ENCODE results near the gene KRT6A.

KRT6A gene

GRCh38 chr12:52524898-52525591 lies 32.0 kb upstream of the KRT6A start:
- DNase-seq = no peak
- ATAC-seq = no peak

DNA sequence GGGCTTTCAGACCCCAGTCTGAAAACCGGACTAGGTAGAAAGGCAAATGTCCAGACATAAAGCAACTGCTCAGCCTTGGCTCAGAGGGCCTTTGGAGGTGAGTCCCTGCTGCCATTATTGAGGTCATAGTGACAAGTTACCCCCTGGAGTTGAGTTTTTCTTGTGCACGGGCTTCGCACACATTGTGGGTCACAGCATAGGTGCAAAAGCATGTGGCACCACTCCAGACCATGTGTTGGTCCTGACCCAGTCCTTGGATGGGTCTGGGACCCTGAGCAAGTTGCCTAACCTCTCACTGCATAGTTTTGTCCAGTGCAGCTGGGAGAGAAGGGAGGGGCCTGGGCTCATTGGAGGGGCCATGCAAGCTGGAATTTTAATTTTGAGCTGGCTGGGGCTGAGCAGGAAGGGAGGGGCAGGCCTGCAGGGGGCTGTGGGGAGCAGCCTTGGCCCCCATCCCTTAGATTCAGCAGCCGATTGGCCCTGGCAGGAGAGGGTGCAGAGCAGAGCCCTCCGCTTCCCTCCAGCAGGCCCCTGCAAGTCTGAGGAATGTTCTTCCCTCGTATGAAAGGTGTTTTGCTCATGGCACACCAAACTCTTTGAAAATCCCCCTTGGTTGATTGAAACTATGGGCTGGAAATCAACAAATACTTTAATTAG lies 31.3 kb upstream of the KRT6A start:
- ATAC-seq (no peak), DNase-seq (no peak)

- DNase-seq (no peak), ATAC-seq (no peak)
These were observed 30.8 kb upstream of the KRT6A start for GRCh38 chr12:52523824-52524223.

- ATAC-seq = no peak
- no peak for DNase-seq
These were observed 29.4 kb upstream of the KRT6A start for GRCh38 chr12:52522346-52523011.

- no peak for DNase-seq
- ATAC-seq = no peak
These were observed 28.7 kb upstream of the KRT6A start for GRCh38 chr12:52521568-52522266.

- no peak for ATAC-seq
- no peak for DNase-seq
These were observed 28.1 kb upstream of the KRT6A start for GRCh38 chr12:52521175-52521567.

DNA sequence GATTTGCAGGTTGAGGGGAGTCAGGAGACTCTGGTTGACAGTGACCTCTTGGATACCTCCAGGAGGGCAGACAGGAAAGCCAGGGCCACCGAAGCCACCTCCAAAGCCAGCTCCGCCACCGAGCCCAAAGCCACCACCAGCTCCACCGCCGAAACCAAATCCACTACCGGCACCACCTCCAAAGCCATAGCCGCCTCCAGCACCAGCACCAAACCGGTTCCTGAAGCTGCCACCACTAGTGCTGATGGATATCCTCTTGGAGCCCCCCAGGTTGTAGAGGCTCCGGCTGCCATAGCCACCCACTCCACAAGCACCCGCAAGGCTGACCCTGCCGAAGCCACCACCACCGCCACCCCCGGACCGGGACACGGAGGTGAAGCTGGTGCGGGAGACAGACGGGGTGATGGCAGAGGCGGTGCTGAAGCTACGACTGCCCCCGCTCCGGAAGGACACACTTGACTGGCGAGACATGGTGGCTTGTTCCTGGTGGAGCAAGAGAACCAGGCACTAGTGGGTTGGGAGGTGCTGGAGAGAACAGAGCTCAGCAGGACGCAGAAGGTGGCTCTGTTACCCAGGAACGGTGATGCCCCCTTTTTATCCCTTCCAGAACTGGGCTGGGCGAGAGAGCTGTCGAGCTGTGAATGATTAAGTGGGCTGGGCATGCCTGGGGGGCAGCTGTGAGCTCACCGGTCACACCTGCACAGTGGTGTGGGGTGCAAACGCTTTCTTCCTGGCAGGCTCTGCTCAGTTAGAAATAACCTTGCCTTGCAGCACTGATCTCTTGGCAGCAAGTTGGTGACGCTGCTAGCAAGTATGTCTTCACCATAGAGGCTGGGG lies 27.0 kb upstream of the KRT6A start, which contains the start of gene KRT5:
KRT5 (minus strand) TSS at position 569 of the 837 bp plus-strand sequence; CDS start at position 471, 98 bp downstream.
- DNase-seq = no peak

GRCh38 chr12:52519387-52519703 lies 26.3 kb upstream of the KRT6A start:
- no peak for DNase-seq
- no peak for ATAC-seq

More for the DNA sequence above, 27.0 kb upstream of the KRT6A start, which contains the start of gene KRT5:
- ATAC-seq = no peak

GRCh38 chr12:52518574-52519386 lies 25.7 kb upstream of the KRT6A start:
- DNase-seq = no peak
- no peak for ATAC-seq

- ATAC-seq (no peak), DNase-seq (no peak)
These were observed 24.8 kb upstream of the KRT6A start for GRCh38 chr12:52517888-52518287.

DNA sequence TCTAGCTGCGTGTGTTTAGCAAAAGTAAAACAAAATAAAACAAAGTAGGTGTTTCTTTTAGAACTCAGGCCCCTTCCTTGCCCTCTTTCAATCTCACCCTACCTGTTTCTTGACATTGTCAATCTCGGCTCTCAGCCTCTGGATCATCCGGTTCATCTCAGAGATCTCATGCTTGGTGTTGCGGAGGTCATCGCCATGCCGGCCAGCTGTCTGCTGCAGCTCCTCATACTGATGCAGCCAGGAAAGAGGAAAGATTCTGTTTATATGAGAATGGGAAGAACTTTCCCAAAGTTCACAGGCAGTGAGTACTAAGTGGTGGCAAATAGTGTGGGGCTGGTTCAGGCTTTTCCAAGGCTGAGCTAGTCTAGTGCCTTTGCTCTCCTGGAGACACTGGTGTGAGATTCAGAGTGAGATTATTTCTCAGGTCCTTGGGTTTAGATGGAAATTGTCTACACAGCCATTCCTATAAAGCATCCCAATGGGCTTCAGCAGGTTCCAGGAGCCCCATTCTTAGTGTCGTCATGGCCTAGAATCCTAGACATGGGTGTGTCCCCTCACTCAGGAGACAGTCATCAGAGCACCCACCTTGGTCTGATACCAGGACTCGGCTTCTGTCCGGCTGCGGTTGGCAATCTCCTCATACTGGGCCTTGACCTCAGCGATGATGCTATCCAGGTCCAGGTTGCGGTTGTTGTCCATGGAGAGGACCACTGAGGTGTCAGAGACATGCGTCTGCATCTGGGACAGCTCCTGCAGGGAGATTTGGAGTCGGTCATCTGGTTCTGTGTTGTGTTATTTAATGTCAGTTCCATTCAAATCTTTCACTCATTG lies 24.2 kb upstream of the KRT6A start:
- no peak for DNase-seq
- no peak for ATAC-seq

DNA sequence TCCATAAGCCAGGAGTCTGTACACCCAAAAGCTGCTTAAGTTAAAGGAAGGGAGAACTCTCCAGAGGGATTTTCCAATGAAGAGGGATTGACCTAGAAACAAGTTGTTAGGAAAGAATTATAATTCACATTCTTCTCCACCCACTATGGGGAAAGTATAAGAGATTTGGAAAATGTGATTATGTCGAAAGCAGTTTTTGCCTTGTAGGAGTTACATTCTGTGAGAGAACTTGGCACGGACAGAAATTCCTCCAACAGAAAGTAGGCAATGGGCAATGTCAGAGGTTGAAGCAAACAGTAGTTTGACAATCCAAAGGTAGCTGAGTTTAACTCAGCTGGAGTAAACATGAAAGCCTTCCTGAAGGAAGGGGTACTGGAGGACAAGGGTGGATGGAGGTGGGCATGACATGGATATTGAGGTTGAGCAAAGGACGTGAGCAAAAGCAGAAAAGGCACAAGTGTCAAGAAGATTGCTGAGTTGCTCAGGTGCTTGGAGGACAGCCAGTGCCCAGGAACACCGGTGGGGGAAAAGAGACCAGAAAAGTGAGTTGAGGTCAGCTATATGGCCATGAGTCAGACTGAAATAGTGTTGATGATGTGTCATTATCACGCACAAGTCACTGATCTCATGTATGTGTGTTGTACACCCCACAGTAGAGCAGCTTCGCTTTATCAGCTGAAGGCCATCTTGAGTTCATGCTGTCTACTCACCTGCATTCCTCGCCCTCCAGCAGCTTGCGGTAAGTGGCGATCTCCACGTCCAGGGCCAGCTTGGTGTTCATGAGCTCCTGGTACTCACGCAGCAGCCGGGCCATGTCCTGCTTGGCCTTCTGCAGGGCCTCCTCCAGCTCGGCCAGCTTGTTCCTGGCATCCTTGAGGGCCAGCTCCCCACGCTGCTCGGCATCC lies 23.1 kb upstream of the KRT6A start:
- DNase-seq = no peak
- ATAC-seq = no peak

DNA sequence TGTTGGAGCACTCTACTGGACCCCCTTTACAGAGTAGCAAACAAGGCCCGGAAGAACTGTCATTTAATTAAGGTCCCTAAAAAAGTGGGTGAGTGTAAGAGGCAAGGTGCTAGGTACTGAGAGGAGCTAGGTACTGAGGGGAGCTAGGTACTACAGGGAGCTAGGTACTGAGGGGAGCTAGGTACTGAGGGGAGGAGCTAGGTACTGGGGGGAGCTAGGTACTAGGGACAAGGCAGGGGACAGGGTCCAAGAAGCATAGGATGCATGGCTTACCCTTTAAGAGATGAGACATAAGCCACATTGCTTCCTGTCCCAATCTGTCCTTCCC lies 22.2 kb upstream of the KRT6A start:
- DNase-seq (no peak), ATAC-seq (no peak)

DNA sequence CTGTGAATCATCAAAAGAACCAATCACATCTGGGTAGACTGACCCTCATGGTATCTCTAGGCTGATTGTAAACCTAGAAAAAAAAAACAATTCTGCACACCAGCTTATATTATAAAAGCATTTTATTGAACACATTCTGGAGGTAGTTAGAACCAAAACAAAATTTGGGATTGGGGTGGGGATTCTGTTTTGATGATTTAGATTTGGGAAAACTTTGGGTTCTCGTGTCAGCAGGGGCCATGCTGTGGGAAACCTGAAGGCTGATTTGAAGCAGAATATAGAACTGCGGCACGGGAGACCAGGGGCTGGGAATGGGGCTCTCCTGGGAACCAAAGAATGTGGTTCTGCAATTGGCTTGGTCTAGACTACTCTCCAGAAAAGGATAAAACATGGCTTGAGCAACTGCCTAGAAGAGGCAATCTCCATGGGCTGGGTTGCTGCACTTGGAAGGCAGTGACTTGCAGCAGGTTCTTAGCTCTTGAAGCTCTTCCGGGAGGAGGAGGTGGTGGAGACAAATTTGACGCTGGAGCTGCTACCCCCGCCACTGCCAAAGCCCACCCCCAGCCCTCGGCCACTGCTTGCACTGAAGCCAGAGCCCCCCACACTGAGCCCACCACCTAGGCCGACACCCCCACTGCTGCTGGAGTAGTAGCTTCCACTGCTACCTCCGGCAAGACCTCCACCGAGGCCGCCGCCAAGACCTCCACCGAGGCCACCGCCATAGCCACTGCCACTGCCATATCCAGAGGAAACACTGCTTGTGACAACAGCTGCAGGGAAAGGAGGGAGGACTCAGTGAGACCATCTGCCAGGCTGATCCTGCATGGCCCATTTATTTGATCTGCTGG lies 21.6 kb upstream of the KRT6A start:
- DNase-seq (no peak), ATAC-seq (no peak)

DNA sequence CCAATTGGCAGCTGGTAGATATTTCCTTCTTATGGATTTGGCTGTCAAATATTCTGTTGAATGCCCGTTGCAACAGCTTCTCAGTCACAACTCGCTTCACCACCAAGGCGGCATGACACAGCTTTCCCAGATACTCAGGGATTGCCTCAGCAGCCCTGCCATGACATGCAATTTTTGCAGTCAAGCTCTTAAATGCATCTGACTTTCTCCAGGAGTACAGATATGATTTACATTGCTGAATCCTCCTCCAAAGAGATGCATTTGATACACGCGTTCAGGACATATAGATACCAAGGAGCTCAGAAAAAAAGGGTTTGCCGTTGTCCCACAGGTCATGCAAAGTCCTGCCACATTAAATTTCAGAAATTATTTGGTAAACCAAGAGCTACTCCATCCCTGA lies 20.7 kb upstream of the KRT6A start:
- DNase-seq = no peak
- no peak for ATAC-seq

- DNase-seq (no peak), ATAC-seq (no peak)
These were observed 15.2 kb upstream of the KRT6A start for GRCh38 chr12:52508211-52508610.

GRCh38 chr12:52506858-52507715 lies 14.0 kb upstream of the KRT6A start:
- ATAC-seq (peak; percentile 49), DNase-seq (no peak)
